NB4 (cell line): Measurements from ENCODE around the gene ALKAL2.

ENCODE experiments used
- DNase-seq: peaks from one replicate; pipeline ENCODE4 v3.0.0; 2010; ENCODE audit warnings: low read depth
- H3K4me3 ChIP-seq: one replicate; pipeline ENCODE4 v1.5.1; 2011; ENCODE audit warnings: mild to moderate bottlenecking, low read depth, low read length, moderate library complexity
- MAX ChIP-seq: IDR thresholded peaks from 2 replicates; pipeline ENCODE4 v1.6.1; 2011; ENCODE audit warnings: low read depth, low read length
- MYC ChIP-seq: IDR thresholded peaks from 2 replicates; pipeline ENCODE4 v1.6.1; 2011; ENCODE audit warnings: low read depth, low read length
- POLR2A ChIP-seq: IDR thresholded peaks from 2 replicates; pipeline ENCODE4 v1.6.1; 2011; ENCODE audit warnings: mild to moderate bottlenecking; ENCODE audit not compliant: insufficient read length; ENCODE audit errors: extremely low read depth
- TF ChIP-seq, protein P1 (sequence below): IDR thresholded peaks from one replicate; pipeline ENCODE4 v1.5.1; 2012; ENCODE audit warnings: low read depth, low read length

The ALKAL2 gene

DNA sequence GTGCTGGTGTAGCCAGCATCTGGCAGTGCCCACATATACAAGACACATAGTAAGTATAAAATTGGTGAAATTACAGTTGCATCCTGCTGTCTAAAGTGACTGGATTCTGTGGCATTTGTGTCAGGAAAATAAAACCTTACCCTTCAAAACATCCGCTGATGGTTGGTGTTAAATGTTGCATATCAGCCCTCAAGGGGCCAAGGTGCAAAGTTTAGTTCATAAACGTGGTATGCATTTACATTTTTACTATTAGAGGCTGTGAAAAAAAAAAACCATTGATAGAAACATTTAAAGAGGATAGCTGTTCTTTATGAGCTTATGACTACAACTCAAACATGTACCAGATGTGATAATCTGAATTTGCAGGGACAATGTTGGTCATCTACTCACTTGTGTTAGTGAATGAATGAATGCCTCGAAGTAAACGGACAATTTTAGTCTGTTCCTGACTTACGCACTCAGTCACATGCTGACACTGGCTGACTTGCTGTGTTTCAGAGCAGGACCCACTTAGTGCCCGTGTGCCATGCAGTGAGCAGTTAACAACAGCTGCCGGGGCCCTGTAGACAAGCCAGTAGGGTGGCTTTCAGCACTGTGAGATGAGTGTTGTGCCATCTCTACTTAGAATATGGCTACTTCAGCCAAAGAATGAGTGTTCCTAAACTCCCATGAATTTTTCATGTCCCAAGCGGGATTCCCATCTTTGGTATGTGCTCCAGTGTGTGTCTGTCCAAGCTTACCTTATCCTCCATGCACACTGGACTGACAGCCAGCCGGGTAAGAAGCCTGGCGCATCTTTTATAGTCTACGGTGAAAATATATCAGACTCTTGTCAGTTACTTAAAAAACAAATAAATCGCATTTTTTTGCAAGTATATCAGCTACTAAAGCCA is 5.3 kb downstream of the ALKAL2 start:
- no peak overlapping the region for H3K4me3 ChIP-seq
- no peak for TF ChIP-seq MAX
- no peak for TF ChIP-seq POLR2A
- TF ChIP-seq, protein P1, sequence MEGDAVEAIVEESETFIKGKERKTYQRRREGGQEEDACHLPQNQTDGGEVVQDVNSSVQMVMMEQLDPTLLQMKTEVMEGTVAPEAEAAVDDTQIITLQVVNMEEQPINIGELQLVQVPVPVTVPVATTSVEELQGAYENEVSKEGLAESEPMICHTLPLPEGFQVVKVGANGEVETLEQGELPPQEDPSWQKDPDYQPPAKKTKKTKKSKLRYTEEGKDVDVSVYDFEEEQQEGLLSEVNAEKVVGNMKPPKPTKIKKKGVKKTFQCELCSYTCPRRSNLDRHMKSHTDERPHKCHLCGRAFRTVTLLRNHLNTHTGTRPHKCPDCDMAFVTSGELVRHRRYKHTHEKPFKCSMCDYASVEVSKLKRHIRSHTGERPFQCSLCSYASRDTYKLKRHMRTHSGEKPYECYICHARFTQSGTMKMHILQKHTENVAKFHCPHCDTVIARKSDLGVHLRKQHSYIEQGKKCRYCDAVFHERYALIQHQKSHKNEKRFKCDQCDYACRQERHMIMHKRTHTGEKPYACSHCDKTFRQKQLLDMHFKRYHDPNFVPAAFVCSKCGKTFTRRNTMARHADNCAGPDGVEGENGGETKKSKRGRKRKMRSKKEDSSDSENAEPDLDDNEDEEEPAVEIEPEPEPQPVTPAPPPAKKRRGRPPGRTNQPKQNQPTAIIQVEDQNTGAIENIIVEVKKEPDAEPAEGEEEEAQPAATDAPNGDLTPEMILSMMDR = no peak
- TF ChIP-seq MYC = no peak
- DNase-seq = no peak

GRCh38 chr2:281381-281780 is 6.5 kb downstream of the ALKAL2 start:
- TF ChIP-seq, protein P1 = no peak
- no peak for TF ChIP-seq MYC
- no peak for TF ChIP-seq MAX
- no peak for TF ChIP-seq POLR2A
- no peak overlapping the region for H3K4me3 ChIP-seq
- DNase-seq = no peak

DNA sequence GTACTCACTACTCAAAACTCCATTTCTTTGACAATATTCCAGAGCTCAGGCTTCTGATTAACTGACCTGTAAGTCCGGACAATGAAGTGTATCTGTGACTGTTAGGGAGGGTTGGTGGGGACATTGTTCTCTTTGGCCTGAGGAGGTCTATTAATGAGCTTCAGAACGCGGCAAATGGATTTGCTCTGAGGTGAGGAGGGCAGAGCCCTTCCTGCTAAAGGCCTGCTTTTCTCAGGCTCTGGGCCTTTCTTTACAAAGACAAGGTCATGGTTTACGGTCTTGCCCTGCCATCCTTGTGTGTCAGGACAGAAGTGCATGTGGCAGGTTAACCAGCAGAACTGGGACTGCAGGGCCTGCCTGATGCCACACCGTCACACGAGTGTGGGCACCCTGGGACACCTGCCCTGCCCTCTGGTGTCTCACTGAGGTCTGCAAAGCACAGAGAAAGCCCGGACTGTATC is 7.2 kb downstream of the ALKAL2 start:
- no peak for DNase-seq
- no peak for TF ChIP-seq MYC
- no peak for TF ChIP-seq POLR2A
- TF ChIP-seq, protein P1 = no peak
- TF ChIP-seq MAX = no peak
- H3K4me3 ChIP-seq = no peak overlapping the region

GRCh38 chr2:279956-280649 is 7.8 kb downstream of the ALKAL2 start:
- DNase-seq = no peak
- H3K4me3 ChIP-seq = no peak overlapping the region
- TF ChIP-seq POLR2A = no peak
- TF ChIP-seq MYC = no peak
- TF ChIP-seq MAX = no peak
- TF ChIP-seq, protein P1 = no peak

DNA sequence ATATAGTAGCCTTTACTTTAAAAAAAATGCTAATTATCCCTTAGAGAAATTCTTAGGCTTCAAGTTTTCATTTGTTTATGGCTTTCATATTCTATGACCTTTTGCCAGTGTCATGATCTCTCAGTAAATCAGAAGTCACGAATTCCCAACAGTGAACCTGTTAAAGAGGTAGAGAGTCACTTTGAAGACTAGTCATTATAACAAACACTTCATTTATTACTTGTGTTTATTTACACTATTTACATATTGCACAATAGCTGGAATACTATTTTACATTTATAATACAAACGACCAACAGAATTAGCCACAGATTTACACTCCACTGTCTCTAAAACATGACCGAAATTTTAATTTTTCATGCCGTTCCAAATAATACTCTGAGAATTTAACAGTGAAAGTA is 8.5 kb downstream of the ALKAL2 start:
- DNase-seq = no peak
- TF ChIP-seq MYC (no peak), POLR2A (no peak), MAX (no peak)
- H3K4me3 ChIP-seq = no peak overlapping the region

- DNase-seq = no peak
- no peak overlapping the region for H3K4me3 ChIP-seq
- TF ChIP-seq MAX = no peak
- TF ChIP-seq MYC = no peak
- TF ChIP-seq POLR2A = no peak
- TF ChIP-seq, protein P1 = no peak
Measured at GRCh38 chr2:278927-279320, 9.0 kb downstream of the ALKAL2 start.
